ENCODE measurements around the gene CDH18. TPM values are rescaled to one million over a fixed set of nuclear protein-coding genes. Genes with fewer than 3 reads are reported as not detected.

CDH18 gene
- total and polyA plus RNA-seq, 2 of the 13 experiments (the other 11 are each of a cell fraction or from before 2014, with no cell fraction given): not detected

DNA sequence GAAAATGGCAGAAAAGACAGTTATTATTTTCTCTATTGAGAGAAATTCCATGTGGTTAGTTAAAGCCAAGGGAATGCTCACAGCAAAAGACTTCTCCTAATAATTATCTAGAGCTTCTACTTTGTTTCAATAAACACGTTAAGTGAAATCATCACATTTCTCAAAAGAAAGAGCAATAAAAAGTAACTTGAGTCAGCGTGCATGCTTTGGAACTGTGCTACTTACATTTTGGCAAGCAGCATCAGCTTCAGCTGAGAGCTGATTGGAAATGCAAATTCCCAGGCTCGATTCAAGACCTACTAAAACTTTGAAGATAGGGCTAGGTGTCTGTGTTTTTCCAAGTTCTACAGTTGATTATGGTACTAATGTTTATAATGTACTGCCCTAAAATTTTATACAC is 132.1 kb downstream of the CDH18 start (continued):
- TF ChIP-seq, protein P1, sequence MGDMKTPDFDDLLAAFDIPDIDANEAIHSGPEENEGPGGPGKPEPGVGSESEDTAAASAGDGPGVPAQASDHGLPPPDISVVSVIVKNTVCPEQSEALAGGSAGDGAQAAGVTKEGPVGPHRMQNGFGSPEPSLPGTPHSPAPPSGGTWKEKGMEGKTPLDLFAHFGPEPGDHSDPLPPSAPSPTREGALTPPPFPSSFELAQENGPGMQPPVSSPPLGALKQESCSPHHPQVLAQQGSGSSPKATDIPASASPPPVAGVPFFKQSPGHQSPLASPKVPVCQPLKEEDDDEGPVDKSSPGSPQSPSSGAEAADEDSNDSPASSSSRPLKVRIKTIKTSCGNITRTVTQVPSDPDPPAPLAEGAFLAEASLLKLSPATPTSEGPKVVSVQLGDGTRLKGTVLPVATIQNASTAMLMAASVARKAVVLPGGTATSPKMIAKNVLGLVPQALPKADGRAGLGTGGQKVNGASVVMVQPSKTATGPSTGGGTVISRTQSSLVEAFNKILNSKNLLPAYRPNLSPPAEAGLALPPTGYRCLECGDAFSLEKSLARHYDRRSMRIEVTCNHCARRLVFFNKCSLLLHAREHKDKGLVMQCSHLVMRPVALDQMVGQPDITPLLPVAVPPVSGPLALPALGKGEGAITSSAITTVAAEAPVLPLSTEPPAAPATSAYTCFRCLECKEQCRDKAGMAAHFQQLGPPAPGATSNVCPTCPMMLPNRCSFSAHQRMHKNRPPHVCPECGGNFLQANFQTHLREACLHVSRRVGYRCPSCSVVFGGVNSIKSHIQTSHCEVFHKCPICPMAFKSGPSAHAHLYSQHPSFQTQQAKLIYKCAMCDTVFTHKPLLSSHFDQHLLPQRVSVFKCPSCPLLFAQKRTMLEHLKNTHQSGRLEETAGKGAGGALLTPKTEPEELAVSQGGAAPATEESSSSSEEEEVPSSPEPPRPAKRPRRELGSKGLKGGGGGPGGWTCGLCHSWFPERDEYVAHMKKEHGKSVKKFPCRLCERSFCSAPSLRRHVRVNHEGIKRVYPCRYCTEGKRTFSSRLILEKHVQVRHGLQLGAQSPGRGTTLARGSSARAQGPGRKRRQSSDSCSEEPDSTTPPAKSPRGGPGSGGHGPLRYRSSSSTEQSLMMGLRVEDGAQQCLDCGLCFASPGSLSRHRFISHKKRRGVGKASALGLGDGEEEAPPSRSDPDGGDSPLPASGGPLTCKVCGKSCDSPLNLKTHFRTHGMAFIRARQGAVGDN (CRISPR knock-in tag; IDR thresholded peaks at IDR 0.05): no peak
- TF ChIP-seq ZNF589 (CRISPR knock-in tag; conservative IDR thresholded peaks at IDR 0.05) (no peak), NCOR1 (IDR thresholded peaks at IDR 0.05; ENCODE audit: borderline replicate concordance, low read length) (no peak), CBX5 (CRISPR knock-in tag; IDR thresholded peaks at IDR 0.05; ENCODE audit: borderline replicate concordance) (no peak), ZBTB7A (CRISPR knock-in tag; IDR thresholded peaks at IDR 0.05) (no peak), PLRG1 (conservative IDR thresholded peaks at IDR 0.05) (no peak), TBP (CRISPR knock-in tag; IDR thresholded peaks at IDR 0.05) (no peak), ZNF777 (CRISPR knock-in tag; IDR thresholded peaks at IDR 0.05) (no peak), SP140L (CRISPR knock-in tag; IDR thresholded peaks at IDR 0.05; ENCODE audit: borderline replicate concordance) (no peak)
- TF ChIP-seq, protein P2, sequence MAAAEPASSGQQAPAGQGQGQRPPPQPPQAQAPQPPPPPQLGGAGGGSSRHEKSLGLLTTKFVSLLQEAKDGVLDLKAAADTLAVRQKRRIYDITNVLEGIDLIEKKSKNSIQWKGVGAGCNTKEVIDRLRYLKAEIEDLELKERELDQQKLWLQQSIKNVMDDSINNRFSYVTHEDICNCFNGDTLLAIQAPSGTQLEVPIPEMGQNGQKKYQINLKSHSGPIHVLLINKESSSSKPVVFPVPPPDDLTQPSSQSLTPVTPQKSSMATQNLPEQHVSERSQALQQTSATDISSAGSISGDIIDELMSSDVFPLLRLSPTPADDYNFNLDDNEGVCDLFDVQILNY (CRISPR knock-in tag; conservative IDR thresholded peaks at IDR 0.05): no peak

DNA sequence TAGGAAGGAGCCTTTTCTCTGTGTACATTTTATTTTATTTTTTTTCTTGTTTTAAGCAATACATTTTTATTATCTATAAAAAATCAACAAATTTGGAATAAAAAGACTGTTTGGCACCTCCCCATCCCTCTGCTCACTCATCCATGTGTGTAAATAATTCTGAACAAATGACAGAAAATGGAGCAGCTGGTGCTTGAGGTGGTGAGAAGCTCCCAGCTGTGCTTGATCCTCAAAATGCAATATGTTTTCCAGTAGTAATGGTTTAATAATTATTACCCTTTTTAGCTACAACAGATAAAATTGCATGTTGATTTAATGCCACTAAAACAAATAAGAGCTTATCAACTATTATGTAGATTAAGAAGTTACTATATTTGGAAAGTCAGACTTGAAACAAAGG is 132.5 kb downstream of the CDH18 start:
- in situ Hi-C loops (cut with HindIII; ENCODE audit: extremely low pct_ligation_motif_present, low pct_unique_long_range_greater_than_20kb) (no loop called here), intact Hi-C loops (cut with micrococcal nuclease; ENCODE audit: unreplicated experiment) (no loop called here)
- POLR2A ChIA-PET: no interaction called here
- Histone ChIP-seq H3K36me3 (replicated peaks in 1 of 2; ENCODE audit: control insufficient read depth in 1 of 2, insufficient read depth in 2 of 2, low read length in 2 of 2) (no peaks in the 10 kb centered on the region), H4K20me1 (ENCODE audit: insufficient read depth, low read length) (no peaks in the 10 kb centered on the region), H3K27ac (ENCODE audit: extremely low read length, insufficient read depth, low read length) (no peak overlapping the region), H3K4me1 (ENCODE audit: insufficient read depth, low read length) (no peaks in the 10 kb centered on the region), H3K79me2 (ENCODE audit: insufficient read depth, low read length) (no peaks in the 10 kb centered on the region), H3K4me3 (replicated peaks in 1 of 3; ENCODE audit: insufficient read depth in 1 of 3, low read depth in 2 of 3, low read length in 3 of 3) (no peak overlapping the region), H3K9ac (ENCODE audit: insufficient read depth, low read depth, low read length) (no peak overlapping the region), H3K4me2 (ENCODE audit: low read depth, low read length) (no peak overlapping the region), H3K9me3 (ENCODE audit: low read length) (no peaks in the 10 kb centered on the region), H3K27me3 (ENCODE audit: control insufficient read depth in 1 of 2, insufficient read depth in 2 of 2, low read length in 2 of 2) (no peaks in the 10 kb centered on the region), H2AFZ (ENCODE audit: low read length) (no peak overlapping the region)
- ATAC-seq (no peak), DNase-seq (ENCODE audit: low spot score) (no peak), FAIRE-seq (no peak)
- BruUV-seq (replicated peaks): no TSS peak
- CTCF ChIA-PET (ENCODE audit: low intra/inter-chr PET ratio, low total read pairs): no interaction called here
- TF ChIP-seq ZNF790 (CRISPR knock-in tag; IDR thresholded peaks at IDR 0.05; ENCODE audit: borderline replicate concordance) (no peak), ZFP36 (IDR thresholded peaks at IDR 0.05; ENCODE audit: borderline replicate concordance, low read depth, low read length, partially characterized antibody) (no peak), GATAD1 (CRISPR knock-in tag; IDR thresholded peaks at IDR 0.05) (no peak), JARID2 (CRISPR knock-in tag; IDR thresholded peaks at IDR 0.05; ENCODE audit: insufficient replicate concordance) (no peak)
- TF ChIP-seq, protein P1 (CRISPR knock-in tag; IDR thresholded peaks at IDR 0.05): no peak
- TF ChIP-seq, protein P3, sequence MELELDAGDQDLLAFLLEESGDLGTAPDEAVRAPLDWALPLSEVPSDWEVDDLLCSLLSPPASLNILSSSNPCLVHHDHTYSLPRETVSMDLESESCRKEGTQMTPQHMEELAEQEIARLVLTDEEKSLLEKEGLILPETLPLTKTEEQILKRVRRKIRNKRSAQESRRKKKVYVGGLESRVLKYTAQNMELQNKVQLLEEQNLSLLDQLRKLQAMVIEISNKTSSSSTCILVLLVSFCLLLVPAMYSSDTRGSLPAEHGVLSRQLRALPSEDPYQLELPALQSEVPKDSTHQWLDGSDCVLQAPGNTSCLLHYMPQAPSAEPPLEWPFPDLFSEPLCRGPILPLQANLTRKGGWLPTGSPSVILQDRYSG (CRISPR knock-in tag; IDR thresholded peaks at IDR 0.05): no peak
